ENCODE measurements around the gene CRTC2.

DNA sequence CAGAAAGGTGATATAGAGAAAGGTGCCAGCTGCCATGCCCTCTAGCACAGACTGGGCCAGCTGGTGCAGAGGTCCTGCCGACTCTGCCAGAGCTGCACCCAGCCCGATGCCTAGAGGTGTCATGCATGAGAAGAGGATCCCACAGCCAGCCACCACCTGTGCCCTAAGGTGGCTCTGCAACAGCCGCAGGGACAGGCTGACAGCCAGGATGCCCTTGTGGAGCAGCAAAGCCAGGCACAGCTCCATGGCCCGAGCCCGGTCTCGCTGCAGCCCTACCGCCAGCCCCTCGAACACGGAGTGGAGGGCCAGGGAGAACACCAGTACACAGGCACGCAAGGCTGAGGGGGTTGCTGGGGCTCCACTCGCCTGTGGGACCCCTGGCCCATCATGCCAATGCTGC, 1.8 kb upstream of the CRTC2 start:
- TF ChIP-seq CTCF (IDR thresholded peaks at IDR 0.05; ENCODE audit: poor library complexity, severe bottlenecking) = no peak
- TF ChIP-seq, protein P1, sequence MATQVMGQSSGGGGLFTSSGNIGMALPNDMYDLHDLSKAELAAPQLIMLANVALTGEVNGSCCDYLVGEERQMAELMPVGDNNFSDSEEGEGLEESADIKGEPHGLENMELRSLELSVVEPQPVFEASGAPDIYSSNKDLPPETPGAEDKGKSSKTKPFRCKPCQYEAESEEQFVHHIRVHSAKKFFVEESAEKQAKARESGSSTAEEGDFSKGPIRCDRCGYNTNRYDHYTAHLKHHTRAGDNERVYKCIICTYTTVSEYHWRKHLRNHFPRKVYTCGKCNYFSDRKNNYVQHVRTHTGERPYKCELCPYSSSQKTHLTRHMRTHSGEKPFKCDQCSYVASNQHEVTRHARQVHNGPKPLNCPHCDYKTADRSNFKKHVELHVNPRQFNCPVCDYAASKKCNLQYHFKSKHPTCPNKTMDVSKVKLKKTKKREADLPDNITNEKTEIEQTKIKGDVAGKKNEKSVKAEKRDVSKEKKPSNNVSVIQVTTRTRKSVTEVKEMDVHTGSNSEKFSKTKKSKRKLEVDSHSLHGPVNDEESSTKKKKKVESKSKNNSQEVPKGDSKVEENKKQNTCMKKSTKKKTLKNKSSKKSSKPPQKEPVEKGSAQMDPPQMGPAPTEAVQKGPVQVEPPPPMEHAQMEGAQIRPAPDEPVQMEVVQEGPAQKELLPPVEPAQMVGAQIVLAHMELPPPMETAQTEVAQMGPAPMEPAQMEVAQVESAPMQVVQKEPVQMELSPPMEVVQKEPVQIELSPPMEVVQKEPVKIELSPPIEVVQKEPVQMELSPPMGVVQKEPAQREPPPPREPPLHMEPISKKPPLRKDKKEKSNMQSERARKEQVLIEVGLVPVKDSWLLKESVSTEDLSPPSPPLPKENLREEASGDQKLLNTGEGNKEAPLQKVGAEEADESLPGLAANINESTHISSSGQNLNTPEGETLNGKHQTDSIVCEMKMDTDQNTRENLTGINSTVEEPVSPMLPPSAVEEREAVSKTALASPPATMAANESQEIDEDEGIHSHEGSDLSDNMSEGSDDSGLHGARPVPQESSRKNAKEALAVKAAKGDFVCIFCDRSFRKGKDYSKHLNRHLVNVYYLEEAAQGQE (IDR thresholded peaks at IDR 0.05; ENCODE audit: borderline replicate concordance) = no peak
- TF ChIP-seq POLR2AphosphoS5 (IDR thresholded peaks at IDR 0.05) = no peak

All from neural cell (in vitro differentiated cells).